GM18507 (cell line): Measurements from ENCODE around the gene NDUFB10.

Experiments
- DNase-seq: peaks from one replicate; pipeline ENCODE4 v3.0.0; 2011; ENCODE audit warnings: low read depth; ENCODE audit not compliant: insufficient read length; ENCODE audit errors: extremely low spot score
- FAIRE-seq: peaks from 2 replicates; lab custom pipeline; 2011; peaks lifted over from hg19 to GRCh38; lab: Jason Lieb, UNC

NDUFB10 gene

GRCh38 chr16:1982013-1982433 lies 22.7 kb downstream of the NDUFB10 start:
- no peak for DNase-seq
- no peak for FAIRE-seq

- DNase-seq (no peak), FAIRE-seq (no peak)
Measured at GRCh38 chr16:1982991-1983543, 23.7 kb downstream of the NDUFB10 start.

- FAIRE-seq = peak; percentile 92
Measured at GRCh38 chr16:1983544-1984346, 24.4 kb downstream of the NDUFB10 start, which contains the start of gene GFER. TSS of gene GFER (plus strand) at chr16:1984193. CDS start at chr16:1984219, 26 bp downstream.

GRCh38 chr16:1984347-1985225 lies 25.2 kb downstream of the NDUFB10 start:
- FAIRE-seq = no peak
- DNase-seq = no peak

More at GRCh38 chr16:1983544-1984346, 24.4 kb downstream of the NDUFB10 start, which contains the start of gene GFER:
- peak; percentile 81 for DNase-seq

- DNase-seq = no peak
- FAIRE-seq = no peak
Measured at GRCh38 chr16:1985466-1986150, 26.3 kb downstream of the NDUFB10 start.

- DNase-seq (no peak), FAIRE-seq (no peak)
Measured at GRCh38 chr16:1987198-1987597, 27.9 kb downstream of the NDUFB10 start.

- no peak for DNase-seq
- FAIRE-seq = no peak
Measured at GRCh38 chr16:1989209-1990100, 30.1 kb downstream of the NDUFB10 start, which contains the start of gene SYNGR3. TSS of gene SYNGR3 (plus strand) at chr16:1989970. CDS start at chr16:1990103, 133 bp downstream.

- FAIRE-seq = no peak
- no peak for DNase-seq
Measured at GRCh38 chr16:1990101-1990350, 30.7 kb downstream of the NDUFB10 start.

GRCh38 chr16:1990351-1991134 lies 31.2 kb downstream of the NDUFB10 start:
- no peak for DNase-seq
- FAIRE-seq = no peak

- DNase-seq (no peak), FAIRE-seq (peak; percentile 93)
Measured at GRCh38 chr16:1991135-1991551, 31.8 kb downstream of the NDUFB10 start.

GRCh38 chr16:1991588-1991947 lies 32.2 kb downstream of the NDUFB10 start:
- FAIRE-seq = no peak
- no peak for DNase-seq

GRCh38 chr16:1991948-1992703 lies 32.8 kb downstream of the NDUFB10 start:
- FAIRE-seq (peak; percentile 88), DNase-seq (peak; percentile 96)

GRCh38 chr16:1992704-1993317 lies 33.5 kb downstream of the NDUFB10 start:
- FAIRE-seq = no peak

GRCh38 chr16:1993731-1994131 lies 34.4 kb downstream of the NDUFB10 start:
- no peak for DNase-seq
- FAIRE-seq = no peak

More at GRCh38 chr16:1992704-1993317, 33.5 kb downstream of the NDUFB10 start:
- DNase-seq = no peak

- DNase-seq = no peak
- FAIRE-seq = peak; percentile 33
Measured at GRCh38 chr16:1997494-1998359, 38.4 kb downstream of the NDUFB10 start.

- DNase-seq (no peak), FAIRE-seq (no peak)
Measured at GRCh38 chr16:1998360-1998835, 39.1 kb downstream of the NDUFB10 start.
